DMS53 treated with DMSO at 0.1 percent for 48 hours (cell line): ENCODE measurements around the gene ALDH1L1.

Source experiments
- DNase-seq: peaks from one replicate; lab custom pipeline; 2025; ENCODE audit not compliant: unreplicated experiment; lab: John Stamatoyannopoulos, UW

The ALDH1L1 gene

DNA sequence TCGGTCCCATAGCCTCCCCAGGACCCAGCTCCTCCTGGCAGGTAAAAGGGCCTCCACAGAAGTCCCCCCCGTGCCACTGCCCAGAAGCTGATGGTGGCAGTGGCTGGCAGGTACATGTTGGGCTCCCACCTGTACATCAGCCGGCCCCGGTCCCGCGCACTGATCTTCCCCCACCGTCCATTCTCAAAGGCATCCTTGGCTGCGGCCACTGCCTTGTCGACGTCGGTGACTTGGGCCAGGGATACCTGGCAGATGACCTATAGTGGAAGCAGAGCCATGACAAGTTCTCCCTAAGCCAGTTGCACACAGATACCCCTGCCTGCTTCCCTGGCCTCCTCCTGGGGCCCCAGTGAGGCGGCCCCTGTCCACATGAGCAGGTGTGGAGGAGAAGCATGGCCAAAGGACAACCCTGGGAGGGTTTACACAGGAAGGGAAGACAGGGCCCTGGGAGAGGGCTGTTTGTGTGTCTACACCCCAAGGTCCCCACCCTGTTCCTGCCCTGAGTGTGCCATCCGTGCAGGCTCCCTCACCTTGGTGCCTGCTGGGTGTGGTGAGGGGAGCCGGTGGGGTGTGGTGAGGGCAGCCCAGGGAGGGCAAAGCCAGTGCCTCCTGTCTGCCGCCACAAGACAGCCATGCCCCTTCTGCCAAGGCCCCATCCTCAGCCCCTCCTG, 44.8 kb downstream of the ALDH1L1 start:
- no peak for DNase-seq

DNA sequence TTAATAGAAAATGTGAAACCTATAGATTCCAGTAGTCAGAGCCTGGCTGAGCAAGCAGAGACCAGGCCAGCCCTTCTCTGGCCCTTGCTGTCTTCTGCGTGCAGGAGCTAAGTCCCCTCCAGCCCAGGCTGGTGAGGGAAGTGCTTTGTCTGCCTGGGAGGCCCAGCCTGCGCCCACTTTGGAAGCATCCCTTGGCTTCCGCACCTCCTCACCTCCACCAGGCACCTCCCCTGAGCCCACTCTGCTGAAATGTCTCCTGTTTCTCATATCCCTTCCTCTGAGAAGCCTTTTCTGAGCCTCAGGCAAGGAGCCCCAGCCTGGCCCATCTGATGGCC, 45.3 kb downstream of the ALDH1L1 start:
- no peak for DNase-seq

DNA sequence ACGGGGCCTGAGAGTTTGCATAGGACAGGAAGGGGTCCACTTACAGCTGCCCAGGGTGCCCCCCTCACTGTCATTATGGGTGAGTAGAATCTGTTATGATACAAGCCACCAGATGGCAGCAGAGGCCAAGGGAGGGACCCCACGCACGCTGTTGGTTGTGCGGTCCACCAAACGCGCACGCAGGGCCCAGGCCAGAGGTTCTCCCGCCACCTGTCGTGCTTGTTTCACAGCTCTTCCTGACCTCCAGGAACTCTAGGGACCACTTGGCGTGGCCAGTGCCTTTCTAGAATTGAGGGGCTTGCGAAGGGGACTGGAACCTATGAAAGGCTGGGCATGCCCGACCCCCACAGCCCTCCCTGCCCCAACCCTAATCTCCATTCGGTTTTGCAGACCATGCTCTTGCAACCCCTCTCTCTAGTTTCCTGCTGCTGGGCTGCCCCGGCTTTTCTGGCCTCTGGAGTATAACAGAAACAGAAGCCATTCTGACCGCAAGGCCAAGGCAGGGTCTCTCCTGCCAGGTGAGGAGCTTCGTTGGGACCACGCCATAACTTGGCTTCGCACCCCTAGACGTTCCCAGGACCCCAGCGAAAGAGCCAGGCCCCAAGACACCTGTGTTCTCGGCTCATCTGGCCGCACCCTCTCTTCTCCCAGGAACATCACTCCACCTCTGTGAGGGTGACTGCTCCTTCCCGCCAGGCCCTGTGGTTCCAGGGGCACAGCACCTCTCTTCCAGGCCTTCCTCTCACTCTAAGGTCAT, 46.0 kb downstream of the ALDH1L1 start:
- DNase-seq = peak; percentile 11

DNA sequence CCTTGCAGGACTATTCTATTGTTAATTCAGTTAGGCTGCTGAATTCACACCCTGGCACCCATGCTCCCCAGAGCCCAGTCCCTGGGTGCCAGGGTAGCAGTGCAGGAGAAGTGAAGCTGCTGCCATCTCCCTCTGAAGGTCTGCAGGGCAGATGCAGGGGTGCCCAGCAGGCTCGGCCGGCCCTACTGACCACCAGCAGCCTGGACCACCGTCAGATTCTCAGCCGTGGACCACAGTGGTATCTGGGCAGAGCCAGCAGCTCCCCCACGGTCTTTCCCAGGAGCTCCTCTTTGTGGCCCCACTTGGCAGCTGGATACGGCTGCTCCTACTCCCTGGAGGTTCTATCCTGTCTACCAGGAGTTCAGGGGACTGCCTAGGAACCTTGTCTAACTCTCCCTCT, 46.8 kb downstream of the ALDH1L1 start:
- no peak for DNase-seq

DNA sequence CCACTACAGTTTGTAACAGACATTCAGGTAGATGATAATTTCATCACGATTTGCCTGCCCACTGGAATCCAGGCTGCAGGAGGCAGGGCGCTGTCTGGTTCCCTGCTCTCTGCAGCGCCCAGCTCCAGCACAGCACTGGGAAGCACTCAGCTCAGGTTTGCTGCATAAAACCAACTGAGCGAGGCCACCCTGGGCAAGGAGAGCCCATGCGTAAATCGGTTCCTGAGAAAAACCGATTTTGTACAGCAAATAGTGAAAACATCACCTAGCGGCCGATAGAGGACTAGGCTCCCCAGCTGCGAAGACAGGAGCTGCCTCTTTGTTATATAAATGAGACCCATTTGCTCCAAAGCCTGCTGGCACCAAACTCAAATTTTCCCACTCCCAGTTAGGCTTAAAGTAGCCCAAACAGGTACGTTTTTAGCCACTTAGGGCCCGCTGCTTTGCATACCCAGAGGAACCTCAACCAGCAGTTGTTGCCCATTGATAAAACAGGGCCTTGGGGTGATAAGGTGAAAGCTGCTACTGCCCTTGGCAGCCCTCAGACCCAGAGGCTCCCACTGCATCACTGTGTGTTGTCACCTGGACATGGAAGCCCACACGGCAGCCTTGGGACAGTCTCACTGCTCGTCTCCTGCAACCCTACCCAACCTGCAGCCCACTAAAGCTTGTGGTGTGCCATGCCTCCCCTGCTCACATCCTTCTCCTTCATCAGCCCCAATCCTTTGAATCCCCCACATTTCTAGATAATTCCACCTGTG, 47.5 kb downstream of the ALDH1L1 start:
- DNase-seq = no peak

DNA sequence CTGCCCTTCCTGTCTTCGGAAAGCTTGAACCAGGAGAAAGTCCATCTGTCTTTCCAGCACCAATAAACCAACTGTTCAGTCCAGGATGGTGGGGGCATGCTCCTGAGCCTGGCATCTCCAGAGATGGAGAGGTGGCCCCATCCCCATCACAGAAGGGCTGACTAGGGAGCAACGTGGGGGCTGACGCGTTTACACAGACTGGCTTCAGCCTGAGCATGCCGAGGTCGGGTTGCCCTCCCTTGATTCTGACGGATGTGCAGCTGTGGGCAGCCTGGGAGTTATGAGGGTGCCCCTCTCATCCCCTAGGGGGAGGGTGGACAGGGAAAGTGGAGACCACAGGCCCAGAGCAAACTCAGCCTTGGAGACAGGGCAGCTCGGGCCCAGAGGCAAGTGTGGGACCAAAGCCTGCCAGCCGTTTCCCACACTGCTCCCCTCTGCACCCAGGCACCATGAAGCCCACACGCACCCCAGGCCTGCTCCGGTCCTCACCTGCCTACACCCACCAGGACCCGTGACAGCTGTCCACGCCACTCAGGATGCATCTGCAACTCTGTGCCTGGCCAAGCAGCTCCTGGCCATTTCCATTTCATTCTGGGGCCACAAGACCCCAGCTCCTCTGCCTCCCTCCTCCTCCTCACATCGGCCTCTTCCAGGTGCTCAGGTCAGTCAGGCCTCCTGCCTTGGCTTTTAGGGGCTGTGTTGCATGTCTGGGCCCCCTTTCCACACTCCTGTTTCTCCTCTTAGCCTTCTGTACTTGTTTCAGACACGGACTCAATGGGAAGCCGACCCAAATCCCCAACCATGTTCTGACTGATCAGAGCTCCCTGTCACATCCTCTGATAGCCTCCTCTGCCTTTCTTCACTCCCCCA, 48.3 kb downstream of the ALDH1L1 start:
- no peak for DNase-seq

DNA sequence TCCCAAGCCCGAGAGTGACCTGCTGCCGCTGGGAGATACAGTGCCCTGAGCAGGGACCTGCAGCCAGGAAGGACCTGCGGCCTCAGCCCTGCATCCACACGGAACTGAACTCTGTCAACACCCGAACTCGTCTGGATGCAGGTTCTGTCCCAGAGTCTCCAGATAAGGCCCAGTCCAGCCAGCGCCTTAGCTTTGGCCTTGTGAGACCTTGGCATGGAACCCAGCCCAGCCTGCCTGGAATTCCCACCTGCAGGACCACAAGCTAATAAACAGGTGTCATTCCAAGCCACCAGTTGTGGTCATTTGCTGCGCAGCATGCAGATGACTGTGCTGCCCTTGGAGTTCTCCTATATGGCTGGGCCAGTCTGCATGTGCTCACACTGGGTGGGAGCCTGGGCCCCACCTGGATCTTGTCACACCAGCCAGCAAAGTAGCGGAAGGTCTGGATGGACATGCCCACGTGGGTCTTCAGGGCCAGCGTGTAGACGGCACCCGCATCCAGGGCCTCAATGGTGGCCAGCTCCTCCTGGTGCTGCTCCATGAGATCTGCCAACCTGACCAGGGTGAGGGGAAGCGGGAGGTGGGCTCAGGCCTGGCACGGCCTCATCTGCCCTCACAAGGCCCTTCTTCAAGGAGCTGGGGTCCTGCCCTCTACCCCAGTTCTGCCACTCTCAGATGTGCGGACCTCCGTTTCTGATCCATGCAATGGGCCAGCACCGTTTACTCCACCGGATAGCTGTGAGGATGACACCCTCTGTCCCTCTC, 49.2 kb downstream of the ALDH1L1 start:
- no peak for DNase-seq

DNA sequence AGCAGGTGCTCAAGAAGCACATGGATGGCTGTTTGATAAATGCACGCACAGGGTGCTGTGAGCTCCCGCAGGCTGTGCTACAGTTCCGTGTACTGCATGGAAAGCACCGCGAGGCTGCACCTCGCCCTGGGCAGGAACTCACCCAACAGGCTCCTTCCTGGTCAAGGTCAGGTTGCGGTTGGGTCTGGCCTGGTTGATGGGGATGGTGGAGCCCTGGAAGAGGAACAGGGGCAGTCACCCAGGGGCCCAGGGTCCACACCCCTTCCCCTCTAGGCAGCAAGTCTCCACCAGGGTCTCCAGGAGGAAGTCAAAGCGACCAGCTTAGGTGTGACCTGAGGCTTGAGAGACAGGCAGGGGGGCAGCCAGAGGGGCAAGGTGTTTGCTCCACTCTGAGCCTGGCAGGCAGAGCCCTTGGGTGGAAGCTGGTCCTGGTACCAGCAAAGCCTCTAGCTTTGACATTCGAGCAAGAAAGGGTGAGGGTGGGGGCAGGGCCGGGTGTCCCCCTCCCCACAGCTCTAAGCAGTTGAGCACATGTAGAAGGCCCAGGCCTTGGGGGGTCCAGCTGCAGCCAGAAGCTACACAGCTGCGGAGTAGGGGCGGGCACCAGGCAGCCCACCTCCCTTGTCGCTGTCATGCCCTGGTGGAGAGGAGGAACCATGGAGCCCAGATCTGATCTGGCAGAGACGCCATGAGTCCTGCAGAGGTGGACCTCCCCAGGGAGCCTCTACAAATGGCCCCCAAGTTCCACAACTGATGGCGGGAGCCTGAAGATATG, 50.1 kb downstream of the ALDH1L1 start:
- no peak for DNase-seq

DNA sequence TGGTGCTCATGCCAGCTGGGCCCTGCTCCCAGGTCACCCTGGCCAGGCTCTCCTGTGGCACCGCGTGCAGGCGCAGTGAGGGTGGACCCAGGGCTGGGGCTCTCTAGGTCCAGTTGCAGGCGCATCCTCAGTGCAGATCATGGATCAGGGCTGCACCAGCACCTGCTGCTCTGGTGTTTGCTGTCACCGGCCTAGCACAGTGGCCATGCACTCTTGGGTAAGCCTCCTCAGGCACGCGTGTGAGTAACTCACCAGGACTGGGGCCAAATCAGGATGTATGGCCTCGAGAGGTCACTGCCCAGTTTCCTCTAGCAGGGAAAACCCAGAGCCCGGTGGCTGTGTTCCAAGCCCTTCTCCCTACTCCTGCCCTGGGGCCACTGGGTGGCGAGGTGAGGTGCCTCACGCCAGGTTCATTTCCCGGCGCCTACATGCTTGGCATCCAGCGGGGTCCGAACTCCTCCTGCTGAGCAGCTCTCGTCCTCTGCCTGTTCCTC, 50.9 kb downstream of the ALDH1L1 start:
- DNase-seq = no peak

DNA sequence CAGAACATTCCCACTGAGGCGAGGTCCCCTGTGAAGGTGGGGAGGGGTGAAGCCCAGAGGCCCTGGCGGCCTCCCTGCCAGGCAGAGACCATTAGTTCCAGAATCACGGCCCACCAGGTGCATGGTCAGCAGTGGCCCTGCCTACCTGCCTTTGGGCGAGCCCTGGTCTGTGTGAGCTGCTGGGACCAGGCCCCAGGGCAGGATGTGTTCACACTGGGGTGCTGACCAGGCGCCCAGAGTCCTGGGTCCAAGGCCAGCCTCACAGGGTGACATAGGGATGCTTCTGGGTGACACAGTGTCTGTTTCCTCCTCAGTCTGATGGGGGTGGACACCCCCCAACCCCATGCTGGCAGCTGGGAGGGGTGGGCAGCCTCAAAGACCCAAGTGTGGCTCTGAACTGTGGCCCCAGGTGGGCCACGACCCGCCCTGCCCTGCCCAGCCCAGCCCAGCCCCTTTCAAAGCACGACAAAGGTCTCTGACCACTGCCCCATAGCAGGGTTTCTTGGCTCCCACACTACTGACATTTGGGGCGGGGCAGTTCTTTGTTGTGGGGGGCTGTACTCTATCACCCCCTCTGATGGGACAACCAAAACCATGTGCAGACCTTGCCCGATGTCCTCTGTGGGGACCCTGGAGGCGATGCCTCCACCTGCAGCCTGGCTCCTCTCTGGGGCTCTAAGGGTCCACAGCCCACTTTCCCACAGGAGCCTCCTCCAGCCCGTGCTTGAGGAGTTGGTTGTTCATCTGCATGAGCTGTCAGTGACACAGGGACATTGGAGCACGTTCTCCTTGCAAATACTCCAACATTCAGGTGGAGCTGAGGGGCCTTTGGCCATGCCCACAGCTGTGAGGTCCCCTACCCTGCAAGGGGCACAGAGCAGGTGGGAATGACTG, 51.6 kb downstream of the ALDH1L1 start:
- DNase-seq = no peak

DNA sequence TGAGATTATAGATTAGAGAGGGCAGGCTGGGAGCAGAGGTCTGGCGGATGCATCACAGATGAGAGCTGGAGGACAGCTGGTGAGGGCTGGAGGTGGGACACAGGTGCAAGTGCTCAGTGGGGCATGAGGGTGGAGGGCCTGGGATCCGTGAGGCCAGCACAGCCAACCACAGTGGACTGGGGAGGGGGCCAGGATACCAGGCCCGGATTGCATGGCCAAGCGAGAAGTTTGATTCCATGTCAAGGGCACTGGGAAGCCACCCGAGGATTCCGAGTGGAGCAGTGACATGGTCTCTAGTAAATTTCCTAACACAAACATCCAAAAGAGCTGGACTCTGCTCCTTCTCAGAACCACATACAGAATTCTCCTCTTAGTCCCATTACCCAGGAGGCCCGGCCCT, 52.5 kb downstream of the ALDH1L1 start:
- no peak for DNase-seq

DNA sequence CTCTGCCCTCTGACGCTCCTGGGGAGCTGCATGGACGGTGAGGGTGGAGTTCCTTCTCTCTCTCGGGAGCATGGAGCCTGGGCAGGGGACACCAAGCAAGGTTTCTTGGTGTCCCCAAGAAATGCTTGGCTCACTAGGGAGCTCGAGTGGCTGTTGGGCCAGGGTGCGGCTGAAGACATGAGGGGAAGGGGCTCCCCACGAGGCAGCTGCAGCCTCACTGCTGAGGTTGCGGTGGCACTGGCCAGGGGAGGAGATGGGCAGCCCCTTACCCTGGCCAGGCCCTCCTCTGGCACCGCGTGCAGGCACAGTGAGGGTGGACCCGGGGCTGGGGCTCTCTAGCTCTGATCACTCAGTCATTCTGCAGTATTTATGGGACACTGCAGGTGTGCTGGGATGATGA, 52.9 kb downstream of the ALDH1L1 start:
- DNase-seq = no peak

DNA sequence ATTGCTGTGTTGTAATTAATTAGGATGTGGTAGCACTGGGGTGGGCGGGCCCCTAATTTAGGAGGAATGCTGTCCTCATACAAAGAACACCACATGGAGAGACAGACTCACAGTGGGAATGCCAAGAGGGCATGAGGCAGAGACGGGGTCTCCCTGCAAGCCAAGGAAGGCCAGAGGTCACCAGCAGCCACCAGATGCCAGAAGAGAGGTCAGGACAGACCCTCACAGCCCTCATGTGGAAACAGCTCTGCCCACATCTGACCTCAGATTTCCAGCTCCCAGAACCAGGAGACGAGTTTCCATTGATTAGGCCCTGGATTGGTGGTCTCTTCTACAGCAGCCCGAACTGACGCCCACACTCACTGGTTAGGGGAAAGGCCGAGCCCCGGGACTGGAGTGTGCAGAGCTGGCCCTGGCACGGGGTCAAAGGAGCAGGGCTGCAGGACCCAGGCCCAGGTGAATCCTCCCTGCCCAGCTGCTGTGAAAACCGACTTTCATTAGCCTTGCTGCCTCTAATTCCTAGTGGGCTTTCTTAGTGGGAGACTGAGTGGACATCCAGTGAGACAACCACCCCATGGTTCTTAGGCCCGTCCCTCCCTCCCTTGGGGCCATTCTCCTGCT, 53.5 kb downstream of the ALDH1L1 start:
- no peak for DNase-seq

DNA sequence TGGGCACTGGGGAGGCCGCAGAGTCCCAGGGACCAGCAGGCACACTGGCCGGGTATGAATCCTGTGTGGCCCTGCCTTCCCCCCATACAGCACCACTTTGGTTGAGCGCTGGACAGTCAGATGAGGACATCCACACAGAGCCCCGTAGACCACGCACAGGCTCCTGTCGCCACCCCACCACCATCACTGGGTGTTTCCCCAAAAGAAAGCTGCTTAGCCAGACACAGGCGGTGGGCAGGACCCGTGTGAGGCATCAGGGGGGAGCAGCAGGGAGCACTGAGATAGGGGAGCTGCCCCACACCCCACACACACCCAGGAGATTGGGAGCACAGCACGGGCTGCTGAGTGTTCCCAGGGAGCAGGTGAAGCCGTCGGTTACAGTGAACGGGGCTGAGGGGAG, 54.1 kb downstream of the ALDH1L1 start:
- DNase-seq = no peak

DNA sequence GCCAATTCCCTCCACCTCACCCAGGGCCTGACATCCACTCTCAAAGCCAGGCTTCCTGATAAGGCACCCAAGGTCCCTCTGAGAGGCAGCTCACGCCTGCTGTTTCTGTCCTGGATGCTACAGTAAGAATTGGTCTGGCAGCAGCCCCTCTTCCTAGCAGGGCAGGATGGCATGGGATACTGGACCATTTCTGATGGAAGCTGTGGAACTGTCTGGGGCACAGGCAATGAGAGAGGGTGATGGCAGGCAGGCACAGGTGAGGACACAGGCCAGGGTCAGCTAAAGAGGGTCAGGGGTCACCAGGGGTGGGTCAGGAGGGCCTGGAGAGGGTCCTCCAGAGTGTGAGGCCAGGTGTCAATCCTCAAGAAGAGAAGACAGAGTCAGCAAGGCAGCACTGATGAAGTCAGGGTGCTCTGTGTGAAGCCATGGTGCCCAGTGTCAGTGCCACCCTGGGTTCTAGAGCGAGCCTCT, 54.6 kb downstream of the ALDH1L1 start:
- no peak for DNase-seq

DNA sequence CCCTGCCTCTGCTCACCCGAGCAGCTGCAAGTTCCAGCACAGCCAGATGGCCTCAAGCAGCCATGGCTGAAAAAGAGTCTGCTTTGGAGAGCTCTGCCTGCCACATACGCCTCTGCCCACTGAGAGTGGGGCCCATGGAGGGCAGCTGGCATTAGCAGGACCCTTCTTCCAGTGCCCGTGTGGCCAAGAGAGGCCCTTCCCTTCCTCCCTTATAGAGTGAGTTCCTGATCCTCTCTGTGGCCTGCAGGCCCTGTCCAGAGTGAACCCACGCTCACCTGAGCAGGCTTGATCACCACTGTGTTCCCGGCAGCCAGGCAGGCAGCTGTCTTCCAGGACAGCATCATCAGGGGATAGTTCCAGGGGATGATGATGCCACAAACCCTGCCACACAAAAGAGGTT, 55.0 kb downstream of the ALDH1L1 start:
- no peak for DNase-seq

DNA sequence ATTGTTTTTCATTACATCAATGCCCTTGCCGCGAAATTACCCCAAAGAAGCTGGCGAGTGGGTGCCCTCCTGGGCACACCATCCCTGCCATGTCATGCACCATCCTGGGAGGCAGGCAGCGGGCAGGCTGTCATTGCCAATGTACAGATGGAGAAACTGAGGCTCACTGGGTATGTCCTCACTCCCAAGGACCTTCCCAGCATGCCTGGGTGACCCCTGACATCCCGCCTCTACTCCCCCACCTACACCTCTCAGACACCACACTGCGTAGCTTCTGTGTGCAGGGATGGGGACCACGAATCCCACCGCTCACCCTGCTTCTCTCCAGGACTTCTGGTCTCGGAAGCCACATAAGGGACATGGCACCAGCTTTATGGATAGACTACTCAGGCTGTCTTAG, 55.5 kb downstream of the ALDH1L1 start:
- no peak for DNase-seq
